ENCODE results near the gene FAM170B. TPM values are rescaled to one million over a fixed set of nuclear protein-coding genes. Genes with fewer than 3 reads are reported as not detected.

The FAM170B gene
- polyA plus RNA-seq, 1 of the 3 experiments (the other 2 are of a cell fraction), result not detected

DNA sequence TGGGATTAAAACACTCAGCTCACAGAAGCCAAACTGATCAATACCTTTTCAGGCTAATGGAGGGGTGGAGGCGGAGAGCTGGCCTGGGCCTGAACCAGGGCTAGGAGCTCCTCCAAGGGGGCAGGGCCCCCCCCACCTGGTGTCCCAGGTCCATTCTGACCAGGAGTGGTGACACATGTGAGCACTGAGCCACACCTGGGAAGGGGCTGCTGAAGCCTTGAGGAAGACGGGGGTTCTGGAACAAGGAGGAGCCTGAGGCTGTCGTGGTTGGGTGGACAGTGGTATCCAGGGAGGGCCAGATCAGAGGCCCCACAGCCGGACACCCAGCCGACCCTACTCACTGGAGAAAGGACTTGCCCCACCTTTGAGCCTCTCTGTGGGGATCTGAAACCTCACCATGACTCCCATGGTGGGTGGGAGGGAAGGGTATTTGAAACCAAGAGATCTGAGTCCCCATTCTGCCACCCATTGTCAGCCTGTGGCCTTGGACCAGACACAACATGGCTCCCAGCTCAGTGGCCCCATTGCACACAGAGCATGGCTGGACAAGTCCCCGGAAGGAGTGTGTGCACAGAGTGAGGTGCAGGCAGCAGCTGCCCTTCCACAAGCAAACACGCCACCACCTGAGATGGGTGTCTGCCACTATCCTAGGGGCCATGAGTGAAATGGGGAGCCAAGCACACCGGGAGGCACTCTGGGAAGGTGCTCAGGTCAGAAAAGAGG, 41.9 kb upstream of the FAM170B start:
- DNase-seq, result no peak
- H3K4me2 ChIP-seq, result no peak overlapping the region
- ChIA-PET POLR2A (no interaction called here), CTCF (interaction anchor here (1.8 kb wide), 1 partner anchor 11 kb away, joined by 9 read pairs; no protein-coding TSS in a partner anchor)
- no peaks in the 10 kb centered on the region for H3K9me3 ChIP-seq
- H3K27me3 ChIP-seq (ENCODE audit: insufficient read depth), result no peaks in the 10 kb centered on the region
- H3K4me3 ChIP-seq (ENCODE audit: low read depth in 2 of 2, low read length in 1 of 2), result no peak overlapping the region
- H3K9ac ChIP-seq, result no peak overlapping the region
- H3K36me3 ChIP-seq (replicated peaks in 1 of 2; ENCODE audit: control insufficient read depth in 1 of 2, insufficient read depth in 2 of 2, low read length in 1 of 2), result no peaks in the 10 kb centered on the region
- no peaks in the 10 kb centered on the region for H3F3A ChIP-seq (replicated peaks; ENCODE audit: insufficient read depth)
- no peaks in the 10 kb centered on the region for H4K20me1 ChIP-seq (ENCODE audit: insufficient read depth)
- no peaks in the 10 kb centered on the region for H3K79me2 ChIP-seq (ENCODE audit: insufficient read depth)
- TF ChIP-seq MEF2A (IDR thresholded peaks at IDR 0.05; ENCODE audit: borderline replicate concordance, low read depth), result no peak
- TF ChIP-seq, protein P1, sequence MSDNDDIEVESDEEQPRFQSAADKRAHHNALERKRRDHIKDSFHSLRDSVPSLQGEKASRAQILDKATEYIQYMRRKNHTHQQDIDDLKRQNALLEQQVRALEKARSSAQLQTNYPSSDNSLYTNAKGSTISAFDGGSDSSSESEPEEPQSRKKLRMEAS (IDR thresholded peaks at IDR 0.05; ENCODE audit: low read depth), result no peak
- TF ChIP-seq NFIC (IDR thresholded peaks at IDR 0.05; ENCODE audit: borderline replicate concordance), result no peak
- no peak for TF ChIP-seq POLR2AphosphoS5 (IDR thresholded peaks at IDR 0.05; ENCODE audit: low read depth, low read length)
- TF ChIP-seq, protein P2, sequence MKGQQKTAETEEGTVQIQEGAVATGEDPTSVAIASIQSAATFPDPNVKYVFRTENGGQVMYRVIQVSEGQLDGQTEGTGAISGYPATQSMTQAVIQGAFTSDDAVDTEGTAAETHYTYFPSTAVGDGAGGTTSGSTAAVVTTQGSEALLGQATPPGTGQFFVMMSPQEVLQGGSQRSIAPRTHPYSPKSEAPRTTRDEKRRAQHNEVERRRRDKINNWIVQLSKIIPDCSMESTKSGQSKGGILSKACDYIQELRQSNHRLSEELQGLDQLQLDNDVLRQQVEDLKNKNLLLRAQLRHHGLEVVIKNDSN (IDR thresholded peaks at IDR 0.05; ENCODE audit: borderline replicate concordance, low read depth), result no peak
- TF ChIP-seq, protein P3, sequence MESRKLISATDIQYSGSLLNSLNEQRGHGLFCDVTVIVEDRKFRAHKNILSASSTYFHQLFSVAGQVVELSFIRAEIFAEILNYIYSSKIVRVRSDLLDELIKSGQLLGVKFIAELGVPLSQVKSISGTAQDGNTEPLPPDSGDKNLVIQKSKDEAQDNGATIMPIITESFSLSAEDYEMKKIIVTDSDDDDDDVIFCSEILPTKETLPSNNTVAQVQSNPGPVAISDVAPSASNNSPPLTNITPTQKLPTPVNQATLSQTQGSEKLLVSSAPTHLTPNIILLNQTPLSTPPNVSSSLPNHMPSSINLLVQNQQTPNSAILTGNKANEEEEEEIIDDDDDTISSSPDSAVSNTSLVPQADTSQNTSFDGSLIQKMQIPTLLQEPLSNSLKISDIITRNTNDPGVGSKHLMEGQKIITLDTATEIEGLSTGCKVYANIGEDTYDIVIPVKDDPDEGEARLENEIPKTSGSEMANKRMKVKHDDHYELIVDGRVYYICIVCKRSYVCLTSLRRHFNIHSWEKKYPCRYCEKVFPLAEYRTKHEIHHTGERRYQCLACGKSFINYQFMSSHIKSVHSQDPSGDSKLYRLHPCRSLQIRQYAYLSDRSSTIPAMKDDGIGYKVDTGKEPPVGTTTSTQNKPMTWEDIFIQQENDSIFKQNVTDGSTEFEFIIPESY (IDR thresholded peaks at IDR 0.05; ENCODE audit: borderline replicate concordance, low read depth), result no peak
- TF ChIP-seq TCF12 (IDR thresholded peaks at IDR 0.05), result no peak
- TF ChIP-seq FOXM1 (IDR thresholded peaks at IDR 0.05; ENCODE audit: low read depth), result no peak
- TF ChIP-seq ELF1 (IDR thresholded peaks at IDR 0.05), result no peak
- TF ChIP-seq, protein P4, sequence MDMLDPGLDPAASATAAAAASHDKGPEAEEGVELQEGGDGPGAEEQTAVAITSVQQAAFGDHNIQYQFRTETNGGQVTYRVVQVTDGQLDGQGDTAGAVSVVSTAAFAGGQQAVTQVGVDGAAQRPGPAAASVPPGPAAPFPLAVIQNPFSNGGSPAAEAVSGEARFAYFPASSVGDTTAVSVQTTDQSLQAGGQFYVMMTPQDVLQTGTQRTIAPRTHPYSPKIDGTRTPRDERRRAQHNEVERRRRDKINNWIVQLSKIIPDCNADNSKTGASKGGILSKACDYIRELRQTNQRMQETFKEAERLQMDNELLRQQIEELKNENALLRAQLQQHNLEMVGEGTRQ (IDR thresholded peaks at IDR 0.05; ENCODE audit: borderline replicate concordance, low read depth, low read length), result no peak
- no peak for TF ChIP-seq FOXJ3 (CRISPR knock-in tag; IDR thresholded peaks at IDR 0.05)
- TF ChIP-seq SMC3 (IDR thresholded peaks at IDR 0.05; ENCODE audit: low read depth, low read length), result no peak
- no peak for TF ChIP-seq EZH2phosphoT487 (IDR thresholded peaks at IDR 0.05; ENCODE audit: borderline replicate concordance, low read depth)
- TF ChIP-seq SIN3A (IDR thresholded peaks at IDR 0.05; ENCODE audit: borderline replicate concordance, low read depth, low read length), result no peak
- TF ChIP-seq RFX5 (IDR thresholded peaks at IDR 0.05; ENCODE audit: low read length), result no peak
- no peak for TF ChIP-seq RCOR1 (IDR thresholded peaks at IDR 0.05; ENCODE audit: low read length)
- no peaks in the 10 kb centered on the region for H3K9me2 ChIP-seq
- no peak overlapping the region for H3K27ac ChIP-seq (ENCODE audit: low read depth in 2 of 2, low read length in 1 of 2)
- no peak overlapping the region for H2AFZ ChIP-seq (ENCODE audit: low read depth)
- peaks cover 0 to 2% of the 10 kb centered on the region in 2 experiments; a peak in 1 of 4 replicates for H3K4me1 ChIP-seq (ENCODE audit: control insufficient read depth in 1 of 2, insufficient read depth in 2 of 2, low read depth in 1 of 2, low read length in 1 of 2)
- 79% methylated on average over 8 of the region's 8 CpGs for WGBS (ENCODE audit: low lambda C conversion rate)

All from SK-N-SH (cell line).